ENCODE data around the gene HOXC12.
A peak's percentile ranks its signal among the peaks of the same experiment; 100 is the strongest.

Gene HOXC12

DNA sequence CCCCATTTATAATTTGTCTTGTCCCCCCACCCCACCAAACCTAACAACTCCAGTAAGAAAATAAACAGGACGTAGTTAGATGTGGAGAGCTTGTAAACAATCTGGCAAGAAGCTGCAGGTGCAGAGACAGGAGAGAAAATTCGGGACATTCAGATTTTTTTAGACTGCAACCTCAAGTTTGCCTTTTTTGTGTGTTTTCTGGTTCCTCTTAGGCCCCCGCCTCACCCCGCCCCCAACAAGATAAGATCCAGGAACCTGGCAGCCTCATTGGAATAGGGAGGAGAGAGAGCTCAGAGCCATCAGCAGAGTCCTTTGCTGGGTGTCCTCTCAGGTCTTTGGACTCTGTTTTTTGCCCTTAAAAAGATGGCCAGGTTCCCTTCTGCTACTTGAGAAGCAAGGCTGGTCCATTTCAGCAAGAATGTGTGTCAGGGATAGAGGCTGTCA lies 33.1 kb downstream of the HOXC12 start:
- Histone ChIP-seq H3K27me3 (peaks cover 99 to 100% (median 100%) of the 10 kb centered on the region in 11 experiments), H3K36me3 (no peaks in the 10 kb centered on the region), H3K4me1 (peaks cover 0 to 17% (median 0%) of the 10 kb centered on the region in 10 experiments; a peak in 4 of 20 replicates)

DNA sequence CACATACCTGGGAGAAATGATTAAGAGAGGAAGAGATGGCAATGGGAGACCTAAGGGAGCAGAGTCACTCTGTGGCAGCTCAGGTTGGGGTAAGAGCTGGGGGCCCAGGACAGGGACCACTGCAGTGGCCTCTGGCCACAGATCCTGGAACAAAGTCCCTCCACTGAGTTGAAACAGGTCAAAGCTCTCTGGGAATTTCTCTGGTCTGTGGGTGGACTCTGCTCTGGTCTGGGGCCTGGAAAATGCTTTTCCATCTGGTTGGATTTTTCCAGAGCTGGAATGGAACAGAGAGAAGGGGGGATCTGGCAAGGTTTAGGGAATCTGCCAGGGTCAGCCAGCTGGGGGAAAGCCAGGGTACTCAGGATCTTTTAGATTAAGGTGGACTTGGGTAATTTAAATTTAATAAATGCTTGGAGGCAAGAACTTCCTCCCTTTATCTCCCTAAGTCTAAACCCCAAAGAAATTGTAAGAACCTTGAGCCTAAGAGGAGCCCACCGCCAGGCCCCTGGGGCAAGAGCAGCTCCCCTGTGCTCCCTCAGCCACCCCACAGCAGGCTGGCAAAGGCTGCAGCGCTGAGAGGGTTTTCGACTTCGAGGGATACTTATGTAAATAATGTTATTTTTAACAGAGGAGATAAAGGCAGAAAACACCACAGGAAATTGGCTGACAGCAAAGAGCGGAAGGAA lies 34.0 kb downstream of the HOXC12 start:
- Histone ChIP-seq H3K9me3 (replicated peaks in 1 of 11) (peaks cover 6 to 37% (median 19%) of the 10 kb centered on the region in 11 experiments; a peak in 20 of 22 replicates), H4K20me1 (peaks cover 0 to 89% (median 82%) of the 10 kb centered on the region in 11 experiments; a peak in 17 of 22 replicates), H3K4me2 (0 out of 22 replicates have a peak overlapping the region, but pooled peaks of 1 of the 11 experiments have one; percentile 23), H3K36me3 (no peaks in the 10 kb centered on the region), H3K27ac (no peak overlapping the region), H3K9ac (no peak overlapping the region), H3K4me1 (peaks cover 0 to 12% (median 0%) of the 10 kb centered on the region in 10 experiments; a peak in 4 of 20 replicates), H3K27me3 (peaks cover 99 to 100% (median 100%) of the 10 kb centered on the region in 11 experiments), H3K4me3 (no peak overlapping the region)
- TF ChIP-seq Cebpa-rat (IDR thresholded peaks at IDR 0.05), result no peak

More for the DNA sequence above, 33.1 kb downstream of the HOXC12 start:
- H3K9me3 ChIP-seq (replicated peaks in 1 of 11), result peaks cover 6 to 42% (median 24%) of the 10 kb centered on the region in 11 experiments; a peak in 20 of 22 replicates
- no peak for TF ChIP-seq Cebpa-rat (IDR thresholded peaks at IDR 0.05)
- no peak overlapping the region for H3K4me2 ChIP-seq
- H3K4me3 ChIP-seq, result no peak overlapping the region
- H3K27ac ChIP-seq, result no peak overlapping the region
- H3K9ac ChIP-seq, result no peak overlapping the region
- H4K20me1 ChIP-seq, result peaks cover 0 to 89% (median 84%) of the 10 kb centered on the region in 11 experiments; a peak in 17 of 22 replicates

DNA sequence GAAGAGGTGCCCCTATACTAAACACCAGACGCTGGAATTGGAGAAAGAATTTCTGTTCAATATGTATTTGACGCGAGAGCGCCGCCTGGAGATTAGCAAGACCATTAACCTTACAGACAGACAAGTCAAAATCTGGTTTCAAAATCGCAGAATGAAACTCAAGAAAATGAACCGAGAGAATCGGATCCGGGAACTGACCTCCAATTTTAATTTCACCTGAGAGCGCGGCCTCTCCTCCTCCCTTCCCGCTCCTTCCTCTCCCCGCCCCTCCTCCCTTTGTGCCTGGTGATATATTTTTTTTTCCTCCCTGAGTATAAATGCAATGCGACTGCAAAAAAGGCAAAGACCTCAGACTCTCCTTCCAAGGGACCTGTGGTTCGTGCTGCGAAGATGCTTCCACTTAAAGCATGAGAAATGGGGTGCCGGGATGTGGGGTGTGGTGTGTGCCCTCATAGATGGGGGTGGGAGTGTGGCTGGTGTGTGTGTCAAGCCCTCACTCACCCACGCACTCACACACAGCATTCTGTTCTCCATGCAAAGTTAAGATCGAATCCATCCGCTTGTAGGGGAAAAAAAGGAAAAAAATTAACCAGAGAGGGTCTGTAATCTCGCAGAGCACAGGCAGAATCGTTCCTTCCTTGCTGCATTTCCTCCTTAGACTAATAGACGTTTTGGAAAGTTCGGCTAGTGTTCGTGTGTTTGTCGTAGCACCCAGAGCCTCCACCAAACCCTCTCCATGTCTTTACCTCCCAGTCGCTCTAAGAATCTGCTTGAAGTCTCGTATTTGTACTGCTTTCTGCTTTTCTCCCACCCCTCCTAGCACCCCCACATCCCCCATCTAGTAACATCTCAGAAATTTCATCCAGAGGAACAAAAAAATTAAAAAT lies 34.8 kb downstream of the HOXC12 start:
- Histone ChIP-seq H3K27me3 (peaks cover 99 to 100% (median 100%) of the 10 kb centered on the region in 11 experiments), H3K9ac (no peak overlapping the region)

DNA sequence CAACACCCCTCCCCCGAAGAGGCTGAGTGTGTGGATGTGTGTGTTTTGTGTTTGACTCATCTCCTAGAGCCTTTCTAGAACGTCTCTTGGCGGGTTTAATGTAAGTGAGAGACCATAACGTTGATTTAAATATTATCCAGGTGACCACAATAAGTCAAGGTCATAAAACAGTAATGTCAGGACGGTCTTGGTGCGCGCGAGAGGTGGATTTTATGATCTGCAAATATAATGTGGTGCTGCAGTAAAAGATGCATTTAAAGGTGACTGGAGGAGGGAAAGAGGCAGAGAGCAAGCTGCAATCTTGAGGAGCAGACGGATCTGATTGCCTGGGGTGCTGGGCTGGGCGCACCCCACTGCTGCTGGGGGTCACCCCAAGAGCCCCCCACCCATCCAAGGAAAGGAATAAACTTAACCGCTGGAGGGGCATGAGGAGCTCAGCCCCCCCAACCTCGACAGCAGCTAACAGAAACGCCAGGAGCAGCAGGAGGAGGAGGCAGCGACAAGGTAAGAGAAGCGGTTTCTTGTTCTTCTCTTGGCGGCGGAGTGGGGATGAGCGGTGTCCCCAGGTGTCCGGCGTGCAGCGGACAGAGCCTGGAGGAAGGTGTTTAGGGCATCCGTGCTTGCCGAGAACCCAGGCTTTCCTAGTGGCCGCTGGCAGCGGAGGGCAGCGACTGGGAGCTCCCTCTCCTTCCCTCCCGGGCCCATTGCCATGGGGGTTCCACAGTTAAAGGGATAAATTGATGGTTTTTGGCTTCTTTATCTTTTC lies 35.8 kb downstream of the HOXC12 start:
- Histone ChIP-seq H3K4me2 (no peak overlapping the region), H3K4me1 (peaks cover 0 to 15% (median 2%) of the 10 kb centered on the region in 10 experiments; a peak in 7 of 20 replicates), H3K9ac (no peak overlapping the region), H4K20me1 (peaks cover 0 to 96% (median 89%) of the 10 kb centered on the region in 11 experiments; a peak in 17 of 22 replicates), H3K4me3 (no peak overlapping the region), H3K36me3 (no peaks in the 10 kb centered on the region), H3K27me3 (peaks cover 100% of the 10 kb centered on the region in 11 experiments), H3K27ac (no peak overlapping the region), H3K9me3 (replicated peaks in 1 of 11) (peaks cover 2 to 31% (median 13%) of the 10 kb centered on the region in 11 experiments; a peak in 20 of 22 replicates)
- TF ChIP-seq Cebpa-rat (IDR thresholded peaks at IDR 0.05), result no peak

More for the DNA sequence above, 34.8 kb downstream of the HOXC12 start:
- peaks cover 0 to 90% (median 84%) of the 10 kb centered on the region in 11 experiments; a peak in 17 of 22 replicates for H4K20me1 ChIP-seq
- no peak for TF ChIP-seq Cebpa-rat (IDR thresholded peaks at IDR 0.05)
- 0 out of 22 replicates have a peak overlapping the region, but pooled peaks of 2 of the 11 experiments have one; percentile 16 to 23 for H3K4me2 ChIP-seq
- H3K36me3 ChIP-seq, result no peaks in the 10 kb centered on the region
- H3K4me1 ChIP-seq, result peaks cover 0 to 9% (median 0%) of the 10 kb centered on the region in 10 experiments; a peak in 2 of 20 replicates
- no peak overlapping the region for H3K27ac ChIP-seq
- peaks cover 6 to 36% (median 19%) of the 10 kb centered on the region in 11 experiments; a peak in 20 of 22 replicates for H3K9me3 ChIP-seq (replicated peaks in 1 of 11)
- H3K4me3 ChIP-seq, result no peak overlapping the region

DNA sequence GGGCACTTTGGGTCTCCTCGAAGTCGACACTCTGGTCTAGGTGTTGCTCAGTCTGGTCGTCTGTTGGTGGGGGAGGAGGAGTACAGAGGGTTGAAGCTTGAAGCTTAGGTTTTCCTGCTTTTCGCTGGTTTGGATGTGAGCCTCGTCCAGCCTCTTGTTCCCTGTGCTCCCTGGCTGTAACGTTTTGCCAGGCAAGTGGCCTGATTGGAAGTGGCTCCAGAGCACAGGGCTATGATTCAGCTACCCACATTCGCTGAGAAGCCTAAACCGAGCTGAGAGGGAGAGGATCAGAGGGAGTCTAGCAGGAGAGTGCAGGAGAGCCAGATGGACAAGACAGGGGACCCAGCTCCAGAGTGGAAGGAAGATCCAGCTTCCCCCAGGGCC lies 36.4 kb downstream of the HOXC12 start:
- peaks cover 0 to 17% (median 5%) of the 10 kb centered on the region in 10 experiments; a peak in 8 of 20 replicates for H3K4me1 ChIP-seq
- H3K27ac ChIP-seq, result no peak overlapping the region
- no peak overlapping the region for H3K9ac ChIP-seq
- no peak overlapping the region for H3K4me2 ChIP-seq
- no peak overlapping the region for H3K4me3 ChIP-seq
- no peaks in the 10 kb centered on the region for H3K36me3 ChIP-seq
- H3K27me3 ChIP-seq, result peaks cover 100% of the 10 kb centered on the region in 11 experiments
- no peak for TF ChIP-seq Cebpa-rat (IDR thresholded peaks at IDR 0.05)
- H4K20me1 ChIP-seq, result peaks cover 0 to 96% (median 86%) of the 10 kb centered on the region in 11 experiments; a peak in 17 of 22 replicates
- peaks cover 0 to 25% (median 7%) of the 10 kb centered on the region in 11 experiments; a peak in 16 of 22 replicates for H3K9me3 ChIP-seq (replicated peaks in 1 of 11)

DNA sequence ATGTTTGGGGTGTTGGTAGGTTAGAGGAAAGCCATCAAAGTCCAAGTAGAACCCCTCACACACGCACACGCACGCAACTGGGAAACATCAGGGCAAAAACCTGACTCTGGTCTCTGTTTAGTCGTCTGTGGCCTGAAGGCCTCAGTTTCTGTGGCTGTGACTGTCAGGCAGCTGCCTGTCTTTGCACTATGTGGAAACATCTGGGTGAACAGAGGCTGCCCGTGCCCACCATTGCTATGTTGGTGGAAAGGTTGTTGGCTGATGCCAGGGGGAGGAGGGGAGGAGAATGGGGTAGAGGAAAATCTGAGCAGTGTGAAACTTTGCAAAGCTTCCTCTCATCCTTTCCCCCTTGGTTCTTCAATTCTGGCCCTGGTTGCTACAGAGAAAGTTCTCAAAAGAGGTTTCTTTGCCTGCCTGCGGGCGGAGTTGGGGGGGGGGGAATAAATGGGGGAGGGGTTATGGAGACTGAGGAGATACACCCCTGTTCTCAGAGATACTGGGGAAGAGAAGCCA lies 37.7 kb downstream of the HOXC12 start:
- Histone ChIP-seq H3K27ac (no peak overlapping the region), H3K9ac (no peak overlapping the region), H3K4me3 (no peak overlapping the region), H3K9me3 (replicated peaks in 1 of 11) (peaks cover 0 to 15% (median 0%) of the 10 kb centered on the region in 11 experiments; a peak in 3 of 22 replicates), H3K4me2 (no peak overlapping the region), H3K27me3 (peaks cover 100% of the 10 kb centered on the region in 11 experiments), H3K4me1 (peaks cover 0 to 20% (median 6%) of the 10 kb centered on the region in 10 experiments; a peak in 8 of 20 replicates), H3K36me3 (no peaks in the 10 kb centered on the region), H4K20me1 (peaks cover 0 to 96% (median 86%) of the 10 kb centered on the region in 11 experiments; a peak in 17 of 22 replicates)
- no peak for TF ChIP-seq Cebpa-rat (IDR thresholded peaks at IDR 0.05)

DNA sequence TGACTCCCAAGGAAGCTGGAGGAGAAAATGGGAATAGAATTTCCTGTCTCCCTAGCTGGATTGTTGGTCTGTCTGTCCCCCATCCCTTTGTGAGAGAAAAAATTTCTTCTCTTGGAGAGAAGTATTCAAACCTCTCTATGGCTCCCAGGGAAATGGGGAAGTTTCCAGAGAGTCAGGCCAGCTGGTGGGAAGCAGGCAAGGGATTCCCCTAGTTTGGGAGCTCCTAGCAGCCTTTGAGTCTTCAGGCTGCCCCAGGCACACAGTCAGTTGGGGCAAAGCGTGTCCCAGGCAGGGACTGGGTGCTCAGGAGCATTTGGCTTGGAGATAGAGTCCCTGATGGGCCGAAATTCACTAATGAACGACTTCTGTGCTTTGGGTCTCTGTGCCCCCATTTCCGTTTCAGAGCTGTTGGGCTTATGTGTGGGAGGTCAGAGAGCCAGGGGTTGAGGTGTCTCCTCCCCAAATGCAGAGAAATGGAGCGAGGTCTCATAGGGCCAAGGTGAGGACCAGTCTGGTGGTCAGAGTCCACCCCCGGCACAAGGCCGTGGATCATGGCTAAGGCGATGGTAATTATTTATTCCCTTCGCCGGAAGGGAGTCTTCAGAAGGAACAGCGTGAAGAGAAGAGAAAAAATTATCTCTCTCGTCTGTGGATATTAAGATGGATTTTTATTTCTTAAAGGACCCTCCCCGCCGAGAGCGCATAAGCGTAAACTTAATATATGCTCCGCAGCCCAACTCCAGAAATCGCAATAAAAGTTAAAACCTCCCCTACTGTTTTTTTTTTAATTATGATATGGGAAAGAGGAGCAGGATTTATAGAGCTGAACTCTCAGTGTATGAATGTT lies 38.7 kb downstream of the HOXC12 start:
- H3K27me3 ChIP-seq, result peaks cover 100% of the 10 kb centered on the region in 11 experiments
- peaks cover 0 to 15% (median 0%) of the 10 kb centered on the region in 11 experiments; a peak in 3 of 22 replicates for H3K9me3 ChIP-seq (replicated peaks in 1 of 11)
- H4K20me1 ChIP-seq, result peaks cover 0 to 96% (median 86%) of the 10 kb centered on the region in 11 experiments; a peak in 17 of 22 replicates
- no peak overlapping the region for H3K9ac ChIP-seq
- H3K36me3 ChIP-seq, result no peaks in the 10 kb centered on the region
- peaks cover 0 to 20% (median 6%) of the 10 kb centered on the region in 10 experiments; a peak in 8 of 20 replicates for H3K4me1 ChIP-seq
- H3K4me2 ChIP-seq, result no peak overlapping the region
- no peak overlapping the region for H3K4me3 ChIP-seq
- H3K27ac ChIP-seq, result no peak overlapping the region
- no peak for TF ChIP-seq Cebpa-rat (IDR thresholded peaks at IDR 0.05)

All from BLaER1 treated with 17β-estradiol and CSF1 and Interleukin-3, amounts not matched to agents 10 nM and 100 nM (cell line).